GM10266 (cell line): ENCODE results near the gene DUSP22.
"Not testable (repeated sequence)": the region's sequence is repeated elsewhere in the genome, so short reads cannot be mapped to it uniquely, and the experiment has no call there.

Experiments
- DNase-seq: peaks from one replicate; pipeline ENCODE4 v3.0.0; 2012; ENCODE audit errors: extremely low spot score
- TF ChIP-seq, protein P1 (sequence below): IDR thresholded peaks from 2 replicates; pipeline ENCODE4 v1.5.1; 2012; ENCODE audit warnings: mild to moderate bottlenecking, low read depth; ENCODE audit not compliant: control insufficient read depth, insufficient read depth; ENCODE audit errors: missing control alignments

DUSP22 gene

GRCh38 chr6:367891-368630, 75.8 kb downstream of the DUSP22 start:
- no peak for DNase-seq
- TF ChIP-seq, protein P1, sequence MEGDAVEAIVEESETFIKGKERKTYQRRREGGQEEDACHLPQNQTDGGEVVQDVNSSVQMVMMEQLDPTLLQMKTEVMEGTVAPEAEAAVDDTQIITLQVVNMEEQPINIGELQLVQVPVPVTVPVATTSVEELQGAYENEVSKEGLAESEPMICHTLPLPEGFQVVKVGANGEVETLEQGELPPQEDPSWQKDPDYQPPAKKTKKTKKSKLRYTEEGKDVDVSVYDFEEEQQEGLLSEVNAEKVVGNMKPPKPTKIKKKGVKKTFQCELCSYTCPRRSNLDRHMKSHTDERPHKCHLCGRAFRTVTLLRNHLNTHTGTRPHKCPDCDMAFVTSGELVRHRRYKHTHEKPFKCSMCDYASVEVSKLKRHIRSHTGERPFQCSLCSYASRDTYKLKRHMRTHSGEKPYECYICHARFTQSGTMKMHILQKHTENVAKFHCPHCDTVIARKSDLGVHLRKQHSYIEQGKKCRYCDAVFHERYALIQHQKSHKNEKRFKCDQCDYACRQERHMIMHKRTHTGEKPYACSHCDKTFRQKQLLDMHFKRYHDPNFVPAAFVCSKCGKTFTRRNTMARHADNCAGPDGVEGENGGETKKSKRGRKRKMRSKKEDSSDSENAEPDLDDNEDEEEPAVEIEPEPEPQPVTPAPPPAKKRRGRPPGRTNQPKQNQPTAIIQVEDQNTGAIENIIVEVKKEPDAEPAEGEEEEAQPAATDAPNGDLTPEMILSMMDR = no peak

- TF ChIP-seq, protein P1 = no peak
- DNase-seq = no peak
These were observed 77.5 kb downstream of the DUSP22 start for GRCh38 chr6:369559-370431.

GRCh38 chr6:370555-370954, 78.3 kb downstream of the DUSP22 start:
- no peak for DNase-seq
- TF ChIP-seq, protein P1 = no peak

DNA sequence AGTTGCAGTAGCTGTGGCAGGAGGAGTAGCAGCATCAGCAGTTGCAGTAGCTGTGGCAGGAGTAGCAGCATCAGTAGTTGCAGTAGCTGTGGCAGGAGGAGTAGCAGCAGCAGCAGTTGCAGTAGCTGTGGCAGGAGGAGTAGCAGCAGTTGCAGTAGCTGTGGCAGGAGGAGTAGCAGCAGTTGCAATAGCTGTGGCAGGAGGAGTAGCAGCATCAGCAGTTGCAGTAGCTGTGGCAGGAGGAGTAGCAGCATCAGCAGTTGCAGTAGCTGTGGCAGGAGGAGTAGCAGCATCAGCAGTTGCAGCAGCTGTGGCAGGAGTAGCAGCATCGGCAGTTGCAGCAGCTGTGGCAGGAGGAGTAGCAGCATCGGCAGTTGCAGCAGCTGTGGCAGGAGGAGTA, 79.6 kb downstream of the DUSP22 start:
- not testable (repeated sequence) for DNase-seq

- DNase-seq = no peak
- TF ChIP-seq, protein P1 = no peak
These were observed 80.1 kb downstream of the DUSP22 start for GRCh38 chr6:372336-372911.

DNA sequence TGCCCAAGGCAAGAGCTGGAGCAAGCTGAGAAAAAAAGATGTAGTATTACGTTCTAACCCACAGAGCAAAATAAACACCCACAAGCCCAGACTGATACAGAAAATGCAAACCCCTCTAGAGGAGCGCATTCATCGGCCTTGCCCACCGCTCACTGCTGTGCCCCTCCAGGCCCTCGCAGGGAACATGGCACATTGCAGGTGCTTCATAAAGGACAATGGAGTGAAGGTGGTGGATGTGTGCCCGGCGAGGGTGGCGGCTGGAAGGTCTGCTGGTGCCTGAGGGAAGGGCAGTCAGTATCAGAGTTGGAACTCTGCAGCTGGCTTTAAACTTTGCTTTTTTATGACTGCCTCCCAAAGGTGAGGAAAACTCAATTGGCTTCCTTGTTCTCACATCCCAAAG, 80.7 kb downstream of the DUSP22 start:
- TF ChIP-seq, protein P1 = no peak
- DNase-seq = no peak

DNA sequence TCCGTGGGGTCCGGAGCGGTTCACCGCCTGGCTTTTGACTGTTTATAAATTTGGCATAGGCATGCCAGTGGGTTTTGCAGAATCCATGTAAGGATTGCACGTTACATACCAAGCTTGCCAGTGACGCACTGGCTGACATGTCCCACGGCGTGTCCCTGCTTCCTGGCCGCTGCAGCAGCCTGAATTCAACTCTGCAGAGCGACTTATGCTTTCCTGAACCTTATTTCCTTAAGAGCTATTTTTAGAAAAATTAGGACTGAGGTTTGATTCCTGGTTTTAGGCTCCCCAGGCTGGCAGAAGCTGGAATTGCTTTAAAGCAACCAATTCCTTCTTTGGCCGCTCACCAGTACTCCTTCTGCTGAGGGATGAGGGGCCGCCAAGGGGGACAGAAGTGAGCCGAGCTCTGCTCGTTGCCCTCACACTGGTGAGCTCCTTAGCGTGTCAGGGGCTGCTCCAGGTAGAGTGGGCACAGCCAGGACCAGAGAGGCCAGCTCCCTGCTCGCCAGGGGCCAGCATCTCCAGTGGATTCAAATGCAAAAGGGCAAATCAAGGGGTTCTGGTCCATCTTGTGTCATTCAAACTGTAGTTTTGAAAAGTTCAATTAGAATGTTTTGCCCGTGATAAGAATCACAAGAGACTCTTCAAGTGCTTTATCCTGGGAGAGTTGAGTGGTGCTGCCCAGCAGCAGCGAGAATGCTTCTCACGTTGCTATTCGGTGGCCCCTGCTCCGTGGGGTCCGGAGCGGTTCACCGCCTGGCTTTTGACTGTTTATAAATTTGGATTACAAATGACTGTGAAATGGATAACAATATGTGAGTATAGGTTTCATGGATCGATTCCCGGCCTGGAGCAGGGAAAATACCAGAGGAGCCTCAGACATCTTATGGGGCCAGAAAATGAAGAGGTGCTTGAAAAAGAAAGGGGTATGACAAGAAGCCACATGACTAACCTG, 81.8 kb downstream of the DUSP22 start:
- DNase-seq = no peak
- TF ChIP-seq, protein P1 = no peak
